Tibial nerve (tissue), 4 donors: ENCODE measurements around the gene CNPY1.
A peak's percentile ranks its signal among the peaks of the same experiment; 100 is the strongest.

Experiments used
- EP300 ChIP-seq, 2 donors: sonication (generic); formaldehyde crosslinking; IDR thresholded peaks; one replicate each; pipeline ENCODE4 v1.6.1; 2017; ENCODE audit warnings: antibody characterized with exemption in 2 of 2, mild to moderate bottlenecking in 1 of 2
- POLR2A ChIP-seq, 2 donors: fragments of 450-650 bp; IDR thresholded peaks; one replicate each; pipeline ENCODE4 v1.6.1; 2017; ENCODE audit warnings: antibody characterized with exemption in 2 of 2, mild to moderate bottlenecking in 2 of 2, moderate library complexity in 2 of 2
- TF ChIP-seq, protein P1 (sequence below), 5 experiments: fragments of 200-600 bp in 3 of 5; fragments of 450-650 bp in 2 of 5; sonication (generic) in 3 of 5; IDR thresholded peaks; one replicate each; pipeline ENCODE4 v1.5.1; 2016 to 2019; ENCODE audit warnings: antibody characterized with exemption in 5 of 5, mild to moderate bottlenecking in 3 of 5, moderate library complexity in 2 of 5

- TF ChIP-seq, protein P1, sequence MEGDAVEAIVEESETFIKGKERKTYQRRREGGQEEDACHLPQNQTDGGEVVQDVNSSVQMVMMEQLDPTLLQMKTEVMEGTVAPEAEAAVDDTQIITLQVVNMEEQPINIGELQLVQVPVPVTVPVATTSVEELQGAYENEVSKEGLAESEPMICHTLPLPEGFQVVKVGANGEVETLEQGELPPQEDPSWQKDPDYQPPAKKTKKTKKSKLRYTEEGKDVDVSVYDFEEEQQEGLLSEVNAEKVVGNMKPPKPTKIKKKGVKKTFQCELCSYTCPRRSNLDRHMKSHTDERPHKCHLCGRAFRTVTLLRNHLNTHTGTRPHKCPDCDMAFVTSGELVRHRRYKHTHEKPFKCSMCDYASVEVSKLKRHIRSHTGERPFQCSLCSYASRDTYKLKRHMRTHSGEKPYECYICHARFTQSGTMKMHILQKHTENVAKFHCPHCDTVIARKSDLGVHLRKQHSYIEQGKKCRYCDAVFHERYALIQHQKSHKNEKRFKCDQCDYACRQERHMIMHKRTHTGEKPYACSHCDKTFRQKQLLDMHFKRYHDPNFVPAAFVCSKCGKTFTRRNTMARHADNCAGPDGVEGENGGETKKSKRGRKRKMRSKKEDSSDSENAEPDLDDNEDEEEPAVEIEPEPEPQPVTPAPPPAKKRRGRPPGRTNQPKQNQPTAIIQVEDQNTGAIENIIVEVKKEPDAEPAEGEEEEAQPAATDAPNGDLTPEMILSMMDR (IDR thresholded peaks at IDR 0.05) = no peak
- TF ChIP-seq POLR2A (IDR thresholded peaks at IDR 0.05) = no peak
- TF ChIP-seq EP300 (IDR thresholded peaks at IDR 0.05) = peak in 1 of 2 donors; percentile 9
Observed at GRCh38 chr7:155456738-155457543, 89.4 kb downstream of the CNPY1 start.
